ENCODE data around the gene ADAMTS2. TPM values are rescaled to one million over a fixed set of nuclear protein-coding genes. Genes with fewer than 3 reads are reported as not detected.

Gene ADAMTS2
- total RNA-seq, 1 experiment from 2014 or later, result 3.9 TPM

GRCh38 chr5:179161901-179162300 is 183.4 kb downstream of the ADAMTS2 start:
- Histone ChIP-seq H3K4me3 (replicated peaks in 1 of 2; ENCODE audit: low read depth in 1 of 2, low read length in 2 of 2) (no peak overlapping the region), H2AFZ (ENCODE audit: low read depth, low read length, poor library complexity, severe bottlenecking) (no peak overlapping the region), H3K36me3 (ENCODE audit: control insufficient read depth in 1 of 2, insufficient read depth in 2 of 2, low read length in 2 of 2) (no peaks in the 10 kb centered on the region), H3K9ac (ENCODE audit: low read length) (no peak overlapping the region), H3K27ac (ENCODE audit: low read depth, low read length) (no peak overlapping the region), H3K4me2 (ENCODE audit: low read length) (no peak overlapping the region), H3K4me1 (ENCODE audit: control insufficient read depth in 1 of 2, insufficient read depth in 2 of 2, low read length in 2 of 2) (no peaks in the 10 kb centered on the region; a peak in 1 of 4 replicates), H3K9me2 (ENCODE audit: insufficient read depth) (no peaks in the 10 kb centered on the region), H3K27me3 (ENCODE audit: insufficient read depth, low read length) (no peaks in the 10 kb centered on the region), H4K20me1 (ENCODE audit: insufficient read depth) (no peaks in the 10 kb centered on the region), H3K9me3 (ENCODE audit: control insufficient read depth in 1 of 2, insufficient read depth in 1 of 2, low read depth in 1 of 2, low read length in 2 of 2) (no peaks in the 10 kb centered on the region; a peak in 1 of 4 replicates), H3K79me2 (ENCODE audit: insufficient read depth, low read length) (no peaks in the 10 kb centered on the region)
- no TSS peak for BruUV-seq (replicated peaks)
- DNase-seq (ENCODE audit: low read depth, low spot score) (no peak), ATAC-seq (no peak)
- intact Hi-C loops (cut with micrococcal nuclease), result no loop called here
- ChIA-PET CTCF (no interaction called here), POLR2A (interaction anchor here (0.7 kb wide), 1 partner anchor 45 kb away, joined by 3 read pairs; no protein-coding TSS in a partner anchor), RAD21 (ENCODE audit: low non-redundant PET in 1 of 2, low total read pairs in 2 of 2, uncharacterized antibody in 2 of 2, unreplicated experiment in 2 of 2) (no interaction called here)
- TF ChIP-seq ZNF274 (IDR thresholded peaks at IDR 0.05; ENCODE audit: low read depth, low read length) (no peak), MAX (IDR thresholded peaks at IDR 0.05) (no peak), SIN3A (IDR thresholded peaks at IDR 0.05; ENCODE audit: low read depth) (no peak), EZH2 (IDR thresholded peaks at IDR 0.05) (no peak), SP1 (IDR thresholded peaks at IDR 0.05; ENCODE audit: low read depth) (no peak), POLR2A (IDR thresholded peaks at IDR 0.05; ENCODE audit: borderline replicate concordance, extremely low read depth, insufficient read depth, insufficient read length) (no peak)

GRCh38 chr5:179160584-179160983 is 184.7 kb downstream of the ADAMTS2 start:
- Histone ChIP-seq H3K9ac (ENCODE audit: low read length) (no peak overlapping the region), H3K27me3 (ENCODE audit: insufficient read depth, low read length) (no peaks in the 10 kb centered on the region), H3K79me2 (ENCODE audit: insufficient read depth, low read length) (no peaks in the 10 kb centered on the region), H3K9me2 (ENCODE audit: insufficient read depth) (no peaks in the 10 kb centered on the region), H3K4me1 (ENCODE audit: control insufficient read depth in 1 of 2, insufficient read depth in 2 of 2, low read length in 2 of 2) (no peaks in the 10 kb centered on the region), H3K36me3 (ENCODE audit: control insufficient read depth in 1 of 2, insufficient read depth in 2 of 2, low read length in 2 of 2) (no peaks in the 10 kb centered on the region), H3K9me3 (ENCODE audit: control insufficient read depth in 1 of 2, insufficient read depth in 1 of 2, low read depth in 1 of 2, low read length in 2 of 2) (no peaks in the 10 kb centered on the region; a peak in 1 of 4 replicates), H2AFZ (ENCODE audit: low read depth, low read length, poor library complexity, severe bottlenecking) (no peak overlapping the region), H3K4me3 (replicated peaks in 1 of 2; ENCODE audit: low read depth in 1 of 2, low read length in 2 of 2) (no peak overlapping the region), H4K20me1 (ENCODE audit: insufficient read depth) (no peaks in the 10 kb centered on the region), H3K27ac (ENCODE audit: low read depth, low read length) (no peak overlapping the region), H3K4me2 (ENCODE audit: low read length) (no peak overlapping the region)
- BruUV-seq (replicated peaks), result no TSS peak
- RAD21 ChIA-PET (ENCODE audit: low non-redundant PET in 1 of 2, low total read pairs in 2 of 2, uncharacterized antibody in 2 of 2, unreplicated experiment in 2 of 2), result no interaction called here
- CTCF ChIA-PET, result no interaction called here
- intact Hi-C loops (cut with micrococcal nuclease), result no loop called here
- ATAC-seq, result no peak
- DNase-seq (ENCODE audit: low read depth, low spot score), result no peak
- POLR2A ChIA-PET, result no interaction called here
- TF ChIP-seq ATF3 (IDR thresholded peaks at IDR 0.05) (no peak), ZNF274 (IDR thresholded peaks at IDR 0.05; ENCODE audit: low read depth, low read length) (no peak), SIN3A (IDR thresholded peaks at IDR 0.05; ENCODE audit: low read depth) (no peak), EZH2 (IDR thresholded peaks at IDR 0.05) (no peak), FOSL1 (IDR thresholded peaks at IDR 0.05; ENCODE audit: low read depth) (no peak), POLR2AphosphoS5 (IDR thresholded peaks at IDR 0.05; ENCODE audit: low read depth, low read length) (no peak), EGR1 (IDR thresholded peaks at IDR 0.05; ENCODE audit: low read depth) (no peak), ZFX (IDR thresholded peaks at IDR 0.05) (no peak), JUND (IDR thresholded peaks at IDR 0.05) (no peak), YY1 (IDR thresholded peaks at IDR 0.05; ENCODE audit: extremely low read depth, insufficient replicate concordance, low read depth, low read length) (no peak), ELF1 (IDR thresholded peaks at IDR 0.05; ENCODE audit: borderline replicate concordance, low read depth) (no peak), CEBPB (IDR thresholded peaks at IDR 0.05; ENCODE audit: low read depth) (no peak), RAD21 (IDR thresholded peaks at IDR 0.05; ENCODE audit: low read depth) (no peak), CBX3 (IDR thresholded peaks at IDR 0.05; ENCODE audit: low read depth) (no peak), POLR2A (IDR thresholded peaks at IDR 0.05; ENCODE audit: borderline replicate concordance, extremely low read depth, insufficient read depth, insufficient read length) (no peak), ZBTB33 (IDR thresholded peaks at IDR 0.05; ENCODE audit: extremely low read depth, insufficient replicate concordance, low read length) (no peak)

Data from HCT116 (cell line).